ENCODE data around the gene SCMH1.
"Not testable (repeated sequence)": the region's sequence is repeated elsewhere in the genome, so short reads cannot be mapped to it uniquely, and the experiment has no call there.

Gene SCMH1

DNA sequence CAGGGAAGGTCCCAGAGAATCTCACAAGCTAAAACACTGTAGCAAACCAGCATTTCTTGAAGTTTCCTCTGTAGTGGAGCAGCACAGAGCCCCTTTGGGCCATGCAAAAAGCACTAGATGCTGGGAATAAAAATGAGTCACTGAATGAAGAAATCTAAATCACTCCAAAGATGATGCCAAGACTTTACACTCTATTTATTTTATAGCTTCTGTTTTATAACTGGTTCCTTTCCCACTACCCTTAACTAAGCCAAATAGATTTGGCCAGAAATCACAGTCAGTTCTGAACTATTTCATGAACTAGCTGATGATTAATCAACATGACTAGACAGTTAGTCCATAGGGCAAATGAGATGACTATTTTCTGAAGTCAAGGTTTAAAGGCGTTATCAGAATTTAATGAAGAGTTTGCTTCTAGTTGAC lies 89.5 kb downstream of the SCMH1 start:
- peak; percentile 96 for DNase-seq (ENCODE audit: low read depth)
- TF ChIP-seq, protein P1, sequence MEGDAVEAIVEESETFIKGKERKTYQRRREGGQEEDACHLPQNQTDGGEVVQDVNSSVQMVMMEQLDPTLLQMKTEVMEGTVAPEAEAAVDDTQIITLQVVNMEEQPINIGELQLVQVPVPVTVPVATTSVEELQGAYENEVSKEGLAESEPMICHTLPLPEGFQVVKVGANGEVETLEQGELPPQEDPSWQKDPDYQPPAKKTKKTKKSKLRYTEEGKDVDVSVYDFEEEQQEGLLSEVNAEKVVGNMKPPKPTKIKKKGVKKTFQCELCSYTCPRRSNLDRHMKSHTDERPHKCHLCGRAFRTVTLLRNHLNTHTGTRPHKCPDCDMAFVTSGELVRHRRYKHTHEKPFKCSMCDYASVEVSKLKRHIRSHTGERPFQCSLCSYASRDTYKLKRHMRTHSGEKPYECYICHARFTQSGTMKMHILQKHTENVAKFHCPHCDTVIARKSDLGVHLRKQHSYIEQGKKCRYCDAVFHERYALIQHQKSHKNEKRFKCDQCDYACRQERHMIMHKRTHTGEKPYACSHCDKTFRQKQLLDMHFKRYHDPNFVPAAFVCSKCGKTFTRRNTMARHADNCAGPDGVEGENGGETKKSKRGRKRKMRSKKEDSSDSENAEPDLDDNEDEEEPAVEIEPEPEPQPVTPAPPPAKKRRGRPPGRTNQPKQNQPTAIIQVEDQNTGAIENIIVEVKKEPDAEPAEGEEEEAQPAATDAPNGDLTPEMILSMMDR (conservative IDR thresholded peaks at IDR 0.05; ENCODE audit: control insufficient read depth, insufficient read depth, low read depth, low read length): no peak
- H3K4me3 ChIP-seq (ENCODE audit: control insufficient read depth, low read depth, low read length): no peak overlapping the region

DNA sequence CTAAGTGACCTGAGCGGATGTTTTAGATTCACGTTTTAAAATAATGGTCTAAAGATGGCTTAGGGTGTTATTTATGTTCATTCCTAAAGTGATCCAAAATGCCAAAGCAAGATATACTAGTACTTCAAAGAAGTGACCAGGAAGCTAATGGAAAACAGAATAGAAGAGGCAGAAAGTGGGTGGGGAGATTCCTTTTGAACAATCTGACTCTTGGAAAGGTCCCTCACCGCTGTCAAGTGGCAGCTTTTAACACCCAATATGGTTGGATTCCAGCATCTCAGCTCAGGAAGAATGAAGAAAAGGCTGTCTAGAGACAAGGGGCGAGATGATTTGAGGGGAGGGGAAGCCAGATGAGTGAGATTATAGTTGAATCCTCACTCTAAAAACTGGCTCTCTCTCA lies 90.3 kb downstream of the SCMH1 start:
- TF ChIP-seq, protein P1 (conservative IDR thresholded peaks at IDR 0.05; ENCODE audit: control insufficient read depth, insufficient read depth, low read depth, low read length): no peak
- DNase-seq (ENCODE audit: low read depth): no peak

DNA sequence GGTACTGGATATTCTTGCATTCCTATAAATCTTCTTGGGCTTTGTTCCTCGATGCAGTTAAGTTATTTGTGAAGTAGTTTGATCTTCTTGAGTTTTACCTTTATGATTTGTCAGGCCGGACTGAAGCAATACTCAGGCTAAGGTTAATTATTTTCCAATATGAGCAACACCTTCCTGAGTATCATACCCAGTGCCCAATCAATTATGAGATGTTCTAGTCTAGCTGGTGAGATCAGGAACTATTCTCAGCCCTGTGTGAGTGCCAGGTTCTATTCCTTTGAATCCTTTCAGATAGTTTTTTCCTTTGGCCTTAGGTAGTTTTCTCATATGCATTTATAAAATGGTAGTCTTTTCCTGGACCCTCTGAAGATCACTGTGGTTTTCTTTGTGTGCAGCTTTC lies 92.5 kb downstream of the SCMH1 start:
- no peak overlapping the region for H3K4me3 ChIP-seq (ENCODE audit: control insufficient read depth, low read depth, low read length)
- no peak for DNase-seq (ENCODE audit: low read depth)
- TF ChIP-seq, protein P1 (conservative IDR thresholded peaks at IDR 0.05; ENCODE audit: control insufficient read depth, insufficient read depth, low read depth, low read length): no peak

More for the DNA sequence above, 90.3 kb downstream of the SCMH1 start:
- no peak overlapping the region for H3K4me3 ChIP-seq (ENCODE audit: control insufficient read depth, low read depth, low read length)

DNA sequence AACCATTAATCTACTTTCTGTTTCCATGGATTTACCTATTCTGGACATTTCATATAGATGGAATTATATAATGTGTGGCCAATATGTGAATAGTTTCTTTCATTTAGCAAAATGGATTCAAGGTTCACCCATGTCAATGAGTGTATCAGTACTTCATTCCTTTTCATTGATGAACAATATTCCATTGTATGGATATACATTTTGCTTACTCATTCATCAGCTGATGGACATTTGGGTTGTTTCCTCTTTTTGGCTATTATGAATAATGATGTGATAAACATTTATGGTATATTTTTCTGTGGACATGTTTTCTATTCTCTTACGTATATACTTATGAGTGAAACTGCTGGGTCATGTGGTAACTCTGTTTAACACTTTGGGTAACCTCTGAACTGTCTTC lies 97.8 kb downstream of the SCMH1 start:
- TF ChIP-seq, protein P1 (conservative IDR thresholded peaks at IDR 0.05; ENCODE audit: control insufficient read depth, insufficient read depth, low read depth, low read length): no peak
- no peak for DNase-seq (ENCODE audit: low read depth)
- H3K4me3 ChIP-seq (ENCODE audit: control insufficient read depth, low read depth, low read length): no peak overlapping the region

DNA sequence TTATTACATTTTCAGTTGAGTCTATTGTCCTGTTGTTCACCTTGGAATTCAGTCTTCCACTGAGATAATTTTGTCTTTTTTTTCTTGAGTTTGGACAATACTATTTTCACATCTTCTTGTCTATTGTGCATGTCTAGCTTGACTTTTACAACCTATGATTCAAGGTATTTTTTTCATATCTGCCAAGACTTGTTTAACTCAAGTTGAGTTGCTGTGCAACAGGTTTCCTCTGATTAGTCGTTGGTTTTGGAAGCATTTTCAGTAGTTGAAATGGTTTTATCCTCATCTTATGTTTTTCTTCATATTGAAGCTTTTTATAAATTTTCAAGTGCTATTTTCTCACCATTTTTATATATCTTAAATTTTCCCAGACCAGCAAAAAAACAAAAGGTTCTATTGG lies 103.6 kb downstream of the SCMH1 start:
- TF ChIP-seq, protein P1 (conservative IDR thresholded peaks at IDR 0.05; ENCODE audit: control insufficient read depth, insufficient read depth, low read depth, low read length): no peak
- DNase-seq (ENCODE audit: low read depth): no peak
- no peak overlapping the region for H3K4me3 ChIP-seq (ENCODE audit: control insufficient read depth, low read depth, low read length)

DNA sequence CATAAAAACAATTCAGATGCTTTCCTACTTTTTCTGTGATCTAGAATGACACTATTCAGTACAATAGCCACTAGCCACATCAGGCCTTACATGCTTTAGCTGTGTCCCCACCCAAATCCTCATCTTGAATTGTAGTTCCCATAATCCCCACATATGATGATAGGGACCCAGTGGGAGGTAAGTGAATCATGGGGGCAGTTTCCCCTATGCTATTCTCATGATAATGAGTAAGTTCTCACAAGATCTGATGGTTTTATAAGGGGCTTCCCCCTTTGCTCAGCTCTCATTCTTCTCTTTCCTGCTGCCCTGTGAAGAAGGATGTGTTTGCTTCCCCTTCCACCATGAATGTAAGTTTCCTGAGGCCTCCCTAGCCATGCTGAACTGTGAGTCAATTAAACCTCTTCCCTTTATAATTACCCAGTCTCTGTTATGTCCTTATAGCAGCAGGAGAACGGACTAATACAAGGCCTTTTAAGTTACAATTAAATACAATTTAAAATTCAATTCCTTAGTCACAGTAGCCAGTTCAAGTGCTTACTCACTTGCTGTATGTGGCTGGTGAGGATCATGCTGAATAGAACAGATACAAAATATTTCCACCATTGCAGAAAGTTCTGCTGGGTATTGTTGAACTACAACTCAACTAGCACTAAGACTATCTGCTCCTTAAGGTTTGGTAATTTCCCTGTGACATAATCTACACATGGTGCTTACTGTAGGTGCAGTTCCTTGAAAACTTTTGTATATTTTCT lies 106.7 kb downstream of the SCMH1 start:
- no peak for DNase-seq (ENCODE audit: low read depth)
- no peak overlapping the region for H3K4me3 ChIP-seq (ENCODE audit: control insufficient read depth, low read depth, low read length)
- TF ChIP-seq, protein P1 (conservative IDR thresholded peaks at IDR 0.05; ENCODE audit: control insufficient read depth, insufficient read depth, low read depth, low read length): no peak

DNA sequence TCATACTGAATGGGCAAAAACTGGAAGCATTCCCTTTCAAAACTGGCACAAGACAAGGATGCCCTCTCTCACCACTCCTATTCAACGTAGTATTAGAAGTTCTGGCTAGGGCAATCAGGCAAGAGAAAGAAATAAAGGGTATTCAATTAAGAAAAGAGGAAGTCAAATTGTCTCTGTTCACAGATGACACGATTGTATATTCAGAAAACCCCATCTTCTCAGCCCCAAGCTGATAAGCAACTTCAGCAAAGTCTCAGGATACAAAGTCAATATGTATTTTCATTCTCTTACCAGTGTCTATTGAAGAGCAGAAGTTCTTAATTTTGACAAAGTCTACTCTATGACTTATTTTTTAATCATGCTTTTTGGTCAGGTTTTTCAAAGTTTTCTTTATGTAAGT lies 107.8 kb downstream of the SCMH1 start:
- not testable (repeated sequence) for DNase-seq (ENCODE audit: low read depth); H3K4me3 ChIP-seq (ENCODE audit: control insufficient read depth, low read depth, low read length)

Data from fibroblast of mammary gland (primary cell).